Bronchial epithelial cell (primary cell): ENCODE results near the gene TMEM231. TPM values are rescaled to one million over a fixed set of nuclear protein-coding genes. Genes with fewer than 3 reads are reported as not detected.
A peak's percentile ranks its signal among the peaks of the same experiment; 100 is the strongest.
"Not testable (repeated sequence)": the region's sequence is repeated elsewhere in the genome, so short reads cannot be mapped to it uniquely, and the experiment has no call there.

Experiments used
- DNase-seq: peaks from one replicate; pipeline ENCODE4 v3.0.0-alpha.2; 2010; ENCODE audit warnings: low read depth
- FAIRE-seq: peaks from 2 replicates; lab custom pipeline; 2011; peaks lifted over from hg19 to GRCh38; lab: Jason Lieb, UNC
- H3K27me3 ChIP-seq: 2 replicates; pipeline ENCODE4 v1.5.1; 2011; ENCODE audit warnings: low read length; ENCODE audit not compliant: control insufficient read depth, insufficient read depth
- H3K36me3 ChIP-seq: 2 replicates; pipeline ENCODE4 v1.5.1; 2011; ENCODE audit warnings: low read length; ENCODE audit not compliant: control insufficient read depth, insufficient read depth
- H3K4me3 ChIP-seq: 2 replicates; pipeline ENCODE4 v1.5.1; 2011; ENCODE audit warnings: mild to moderate bottlenecking, low read depth, low read length, control low read depth
- CTCF ChIP-seq: IDR thresholded peaks from 2 replicates; pipeline ENCODE4 v1.5.1; 2011; ENCODE audit warnings: mild to moderate bottlenecking, moderate library complexity, low read length, control low read depth, inconsistent platforms; ENCODE audit not compliant: insufficient read depth, severe bottlenecking
- total RNA-seq: library from RNA; depleted of rRNA; stranded (reverse); fragments of >200 nt; gene quantifications from 2 replicates; pipeline ENCODE4 v1.2.1, GENCODE V29; 2014

The TMEM231 gene
- total RNA-seq, 1 donor from 2014 or later, result 9.7 TPM

- peaks cover 1% of the 10 kb centered on the region for H3K27me3 ChIP-seq
- FAIRE-seq, result no peak
- H3K36me3 ChIP-seq, result no peaks in the 10 kb centered on the region
- TF ChIP-seq CTCF, result no peak
- no peak for DNase-seq
- no peak overlapping the region for H3K4me3 ChIP-seq
Measured at GRCh38 chr16:75529959-75530358, 26.1 kb downstream of the TMEM231 start.

- DNase-seq (no peak), FAIRE-seq (no peak)
- TF ChIP-seq CTCF, result no peak
Measured at GRCh38 chr16:75529056-75529905, 26.8 kb downstream of the TMEM231 start.

GRCh38 chr16:75527825-75528299 is 28.2 kb downstream of the TMEM231 start:
- H3K4me3 ChIP-seq, result no peak overlapping the region
- no peaks in the 10 kb centered on the region for H3K36me3 ChIP-seq
- no peak for DNase-seq
- no peak for FAIRE-seq
- no peak for TF ChIP-seq CTCF
- H3K27me3 ChIP-seq, result no peaks in the 10 kb centered on the region

More at GRCh38 chr16:75529056-75529905, 26.8 kb downstream of the TMEM231 start:
- Histone ChIP-seq H3K4me3 (no peak overlapping the region), H3K27me3 (no peaks in the 10 kb centered on the region), H3K36me3 (no peaks in the 10 kb centered on the region)

- FAIRE-seq (no peak), DNase-seq (no peak)
- TF ChIP-seq CTCF, result no peak
- Histone ChIP-seq H3K27me3 (no peaks in the 10 kb centered on the region), H3K4me3 (no peak overlapping the region), H3K36me3 (no peaks in the 10 kb centered on the region)
Measured at GRCh38 chr16:75526032-75526790, 29.8 kb downstream of the TMEM231 start.

GRCh38 chr16:75519175-75519574 is 36.9 kb downstream of the TMEM231 start:
- Histone ChIP-seq H3K4me3 (no peak overlapping the region), H3K36me3 (no peaks in the 10 kb centered on the region), H3K27me3 (no peaks in the 10 kb centered on the region)
- FAIRE-seq (no peak), DNase-seq (no peak)
- no peak for TF ChIP-seq CTCF

GRCh38 chr16:75516189-75516966 is 39.7 kb downstream of the TMEM231 start:
- DNase-seq, H3K27me3 ChIP-seq, FAIRE-seq, H3K36me3 ChIP-seq: not testable (repeated sequence)
- peak overlapping the region; percentile 71 for H3K4me3 ChIP-seq
